Prostate gland (tissue), 2 donors: ENCODE data around the gene REXO2. TPM values are rescaled to one million over a fixed set of nuclear protein-coding genes. Genes with fewer than 3 reads are reported as not detected.

Experiments
- DNase-seq: peaks from one replicate; pipeline ENCODE4 v3.0.0-alpha.2; 2019; ENCODE audit warnings: low spot score
- H3K27ac ChIP-seq, 2 donors: fragments of 200-600 bp; sonication (generic); 2 replicates each; pipeline ENCODE4 v1.5.1; 2017 to 2019
- H3K27me3 ChIP-seq: fragments of 200-600 bp; sonication (generic); replicated peaks from 2 replicates; pipeline ENCODE4 v1.5.1; 2019; ENCODE audit not compliant: insufficient read depth
- H3K36me3 ChIP-seq, 2 donors: fragments of 200-600 bp; sonication (generic); 1 replicate in 1 of 2; 2 replicates in 1 of 2; pipeline versions ENCODE4 v1.5.1 to v1.8.1; 2017 to 2019
- H3K4me1 ChIP-seq: fragments of 200-600 bp; sonication (generic); replicated peaks from 2 replicates; pipeline ENCODE4 v1.5.1; 2019
- H3K4me3 ChIP-seq, 2 donors: fragments of 200-600 bp; sonication (generic); 2 replicates each; pipeline ENCODE4 v1.5.1; 2017 to 2019
- H3K9me3 ChIP-seq: fragments of 200-600 bp; sonication (generic); 2 replicates; pipeline ENCODE4 v1.5.1; 2017
- CTCF ChIP-seq, 4 experiments: fragments of 200-600 bp in 2 of 4; fragments of 450-650 bp in 2 of 4; sonication (generic) in 2 of 4; IDR thresholded peaks; 1 replicate in 3 of 4; 2 replicates in 1 of 4; pipeline ENCODE4 v1.5.1; 2016 to 2019; ENCODE audit warnings: antibody characterized with exemption in 4 of 4, mild to moderate bottlenecking in 2 of 4, moderate library complexity in 2 of 4
- POLR2A ChIP-seq: fragments of 450-650 bp; IDR thresholded peaks from one replicate; pipeline ENCODE4 v1.6.1; 2016; ENCODE audit warnings: antibody characterized with exemption, mild to moderate bottlenecking
- POLR2AphosphoS5 ChIP-seq: sonication (generic); formaldehyde crosslinking; IDR thresholded peaks from one replicate; pipeline ENCODE4 v1.6.1; 2017; ENCODE audit warnings: antibody characterized with exemption
- WGBS: methylation state at CpG from one replicate; pipeline ENCODE4 v1.1.5; 2018; 5-methylcytosine and 5-hydroxymethylcytosine counted together
- intact Hi-C: fragments of 100-400 bp; cut with DNase I; formaldehyde crosslinking; loops from one replicate; pipeline ENCODE4 v1.14.2; 2022
- total RNA-seq, 2 donors: library from RNA; depleted of rRNA; stranded (reverse); fragments of >200 nt; gene quantifications; one replicate each; pipeline ENCODE4 v1.1.0, GENCODE V29; 2016

Gene REXO2
- total RNA-seq, 2 donors from 2014 or later: 90.6 to 151 TPM

- H3K9me3 ChIP-seq: no peaks in the 10 kb centered on the region
- TF ChIP-seq POLR2AphosphoS5: no peak
- no peak for TF ChIP-seq POLR2A
- no peak for TF ChIP-seq CTCF (IDR thresholded peaks at IDR 0.05)
- no peak overlapping the region for H3K27ac ChIP-seq
- no peaks in the 10 kb centered on the region for H3K27me3 ChIP-seq
- no peak overlapping the region for H3K4me3 ChIP-seq
- no peaks in the 10 kb centered on the region for H3K4me1 ChIP-seq
- 79% methylated on average over 2 of the region's 2 CpGs for WGBS
- intact Hi-C loops: no loop called here
- no peaks in the 10 kb centered on the region for H3K36me3 ChIP-seq
- DNase-seq: no peak
These were observed 33.4 kb downstream of the REXO2 start for GRCh38 chr11:114472661-114473060.

GRCh38 chr11:114478001-114478410 is 38.7 kb downstream of the REXO2 start:
- 14% methylated on average over 2 of the region's 2 CpGs for WGBS
- Histone ChIP-seq H3K4me3 (no peak overlapping the region), H3K9me3 (no peaks in the 10 kb centered on the region), H3K4me1 (no peaks in the 10 kb centered on the region), H3K36me3 (no peaks in the 10 kb centered on the region), H3K27ac (no peak overlapping the region), H3K27me3 (no peaks in the 10 kb centered on the region)
- DNase-seq: no peak
- TF ChIP-seq POLR2AphosphoS5 (no peak), CTCF (IDR thresholded peaks at IDR 0.05) (no peak), POLR2A (no peak)
- intact Hi-C loops: no loop called here

GRCh38 chr11:114478768-114479167 is 39.5 kb downstream of the REXO2 start:
- no peak for TF ChIP-seq POLR2A
- TF ChIP-seq CTCF (IDR thresholded peaks at IDR 0.05): no peak
- TF ChIP-seq POLR2AphosphoS5: no peak
- no peaks in the 10 kb centered on the region for H3K27me3 ChIP-seq
- 35% methylated on average over 4 of the region's 4 CpGs for WGBS
- no peaks in the 10 kb centered on the region for H3K4me1 ChIP-seq
- H3K4me3 ChIP-seq: no peak overlapping the region
- no peak for DNase-seq
- no peak overlapping the region for H3K27ac ChIP-seq
- no peaks in the 10 kb centered on the region for H3K9me3 ChIP-seq
- intact Hi-C loops: no loop called here
- H3K36me3 ChIP-seq: no peaks in the 10 kb centered on the region

GRCh38 chr11:114479331-114479730 is 40.1 kb downstream of the REXO2 start:
- DNase-seq: no peak
- TF ChIP-seq POLR2AphosphoS5: no peak
- no peak for TF ChIP-seq CTCF (IDR thresholded peaks at IDR 0.05)
- no peak for TF ChIP-seq POLR2A
- H3K4me1 ChIP-seq: no peaks in the 10 kb centered on the region
- H3K27me3 ChIP-seq: no peaks in the 10 kb centered on the region
- H3K9me3 ChIP-seq: no peaks in the 10 kb centered on the region
- intact Hi-C loops: no loop called here
- H3K36me3 ChIP-seq: no peaks in the 10 kb centered on the region
- 90% methylated on average over 1 of the region's 1 CpG for WGBS
- H3K27ac ChIP-seq: no peak overlapping the region
- H3K4me3 ChIP-seq: no peak overlapping the region

GRCh38 chr11:114482114-114482513 is 42.8 kb downstream of the REXO2 start:
- no peak for TF ChIP-seq POLR2AphosphoS5
- TF ChIP-seq CTCF (IDR thresholded peaks at IDR 0.05): no peak
- no peak for TF ChIP-seq POLR2A
- no peaks in the 10 kb centered on the region for H3K9me3 ChIP-seq
- no peak overlapping the region for H3K4me3 ChIP-seq
- no peak for DNase-seq
- no peaks in the 10 kb centered on the region for H3K27me3 ChIP-seq
- intact Hi-C loops: no loop called here
- H3K4me1 ChIP-seq: no peaks in the 10 kb centered on the region
- no peak overlapping the region for H3K27ac ChIP-seq
- WGBS: 77% methylated on average over 1 of the region's 1 CpG
- H3K36me3 ChIP-seq: no peaks in the 10 kb centered on the region
